Activated CD4-positive, alpha-beta T cell treated with anti-CD3 and anti-CD28 coated beads for 4 hours (primary cell): ENCODE results near the gene CPPED1.
"Not testable (repeated sequence)": the region's sequence is repeated elsewhere in the genome, so short reads cannot be mapped to it uniquely, and the experiment has no call there.

Experiments
- DNase-seq, 2 donors: peaks; one replicate each; pipeline ENCODE4 v3.0.0-alpha.2; 2020

The CPPED1 gene

GRCh38 chr16:12801511-12802042 is 2.1 kb downstream of the CPPED1 start:
- DNase-seq, result no peak

- DNase-seq, result no peak
These were observed 2.9 kb downstream of the CPPED1 start for GRCh38 chr16:12800817-12801216.

- not testable (repeated sequence) for DNase-seq
These were observed 3.7 kb downstream of the CPPED1 start for GRCh38 chr16:12799996-12800395.

GRCh38 chr16:12798846-12799245 is 4.8 kb downstream of the CPPED1 start:
- DNase-seq, result no peak

GRCh38 chr16:12798171-12798570 is 5.5 kb downstream of the CPPED1 start:
- DNase-seq, result no peak

- no peak for DNase-seq
These were observed 7.2 kb downstream of the CPPED1 start for GRCh38 chr16:12796498-12796897.

- DNase-seq, result no peak
These were observed 8.9 kb downstream of the CPPED1 start for GRCh38 chr16:12794486-12795387.

- no peak for DNase-seq
These were observed 9.8 kb downstream of the CPPED1 start for GRCh38 chr16:12793865-12794240.

- DNase-seq, result no peak
These were observed 10.4 kb downstream of the CPPED1 start for GRCh38 chr16:12793120-12793864.

GRCh38 chr16:12792528-12792927 is 11.2 kb downstream of the CPPED1 start:
- DNase-seq, result not testable (repeated sequence)

- no peak for DNase-seq
These were observed 12.3 kb downstream of the CPPED1 start for GRCh38 chr16:12791340-12791739.

- no peak for DNase-seq
These were observed 14.9 kb downstream of the CPPED1 start for GRCh38 chr16:12788758-12789157.

- no peak for DNase-seq
These were observed 17.6 kb downstream of the CPPED1 start for GRCh38 chr16:12786081-12786480.

- DNase-seq, result no peak
These were observed 19.6 kb downstream of the CPPED1 start for GRCh38 chr16:12784076-12784475.

- no peak for DNase-seq
These were observed 21.9 kb downstream of the CPPED1 start for GRCh38 chr16:12781777-12782176.

GRCh38 chr16:12780467-12780866 is 23.2 kb downstream of the CPPED1 start:
- DNase-seq, result no peak

- no peak for DNase-seq
These were observed 25.0 kb downstream of the CPPED1 start for GRCh38 chr16:12778726-12779125.

GRCh38 chr16:12775656-12776236 is 27.9 kb downstream of the CPPED1 start:
- DNase-seq, result no peak

GRCh38 chr16:12773221-12773620 is 30.5 kb downstream of the CPPED1 start:
- DNase-seq, result no peak

- no peak for DNase-seq
These were observed 32.3 kb downstream of the CPPED1 start for GRCh38 chr16:12771341-12771798.

GRCh38 chr16:12769525-12769924 is 34.2 kb downstream of the CPPED1 start:
- no peak for DNase-seq

- DNase-seq, result no peak
These were observed 35.8 kb downstream of the CPPED1 start for GRCh38 chr16:12767897-12768296.

GRCh38 chr16:12766853-12767252 is 36.8 kb downstream of the CPPED1 start:
- no peak for DNase-seq
